Body of pancreas (tissue), 4 donors: ENCODE measurements around the gene CORO1C. TPM values are rescaled to one million over a fixed set of nuclear protein-coding genes. Genes with fewer than 3 reads are reported as not detected.

ENCODE experiments used
- ATAC-seq: fragments of 150-250 bp; one replicate; pipeline ENCODE4 v1.9.1; 2016
- DNase-seq, 4 donors: peaks; one replicate each; pipeline ENCODE4 v3.0.0-alpha.2; 2019
- H3K27ac ChIP-seq, 4 donors: fragments of 200-600 bp; sonication (generic); 1 replicate in 3 of 4; 2 replicates in 1 of 4; pipeline versions ENCODE4 v1.5.1 to v1.6.1; 2016 to 2019; ENCODE audit warnings: mild to moderate bottlenecking in 1 of 4, mixed read lengths in 1 of 4, moderate library complexity in 1 of 4
- H3K27me3 ChIP-seq, 2 donors: fragments of 200-600 bp; sonication (generic); one replicate each; pipeline ENCODE4 v1.6.0; 2016; ENCODE audit warnings: mild to moderate bottlenecking in 1 of 2
- H3K36me3 ChIP-seq, 2 donors: fragments of 200-600 bp; sonication (generic); replicated peaks in 1 of 2; 2 replicates each; pipeline ENCODE4 v1.5.1; 2016; ENCODE audit warnings: low read depth in 2 of 2; ENCODE audit not compliant: insufficient read depth in 1 of 2
- H3K4me1 ChIP-seq: fragments of 200-600 bp; sonication (generic); one replicate; pipeline ENCODE4 v1.6.0; 2016
- H3K4me3 ChIP-seq, 2 donors: fragments of 200-600 bp; sonication (generic); 1 replicate in 1 of 2; 2 replicates in 1 of 2; pipeline ENCODE4 v1.5.1; 2016 to 2019
- H3K9me3 ChIP-seq, 3 donors: fragments of 200-600 bp; sonication (generic); 1 replicate in 2 of 3; 2 replicates in 1 of 3; pipeline ENCODE4 v1.5.1; 2016
- CTCF ChIP-seq, 7 experiments: fragments of 450-650 bp in 4 of 7; fragments of 200-600 bp in 3 of 7; sonication (generic) in 3 of 7; IDR thresholded peaks; one replicate each; pipeline ENCODE4 v1.5.1; 2016 to 2019; ENCODE audit warnings: antibody characterized with exemption in 7 of 7
- POLR2A ChIP-seq, 3 donors: fragments of 450-650 bp; IDR thresholded peaks; one replicate each; pipeline ENCODE4 v1.6.1; 2016; ENCODE audit warnings: antibody characterized with exemption in 3 of 3, mild to moderate bottlenecking in 2 of 3
- WGBS, 2 donors: methylation state at CpG; one replicate each; pipeline ENCODE4 v1.1.5; 2017; 5-methylcytosine and 5-hydroxymethylcytosine counted together
- intact Hi-C: fragments of 100-400 bp; cut with DNase I; formaldehyde crosslinking; loops from one replicate; pipeline ENCODE4 v1.15.1; 2023
- total RNA-seq, 2 donors: library from RNA; depleted of rRNA; stranded (reverse); fragments of >200 nt; gene quantifications; one replicate each; pipeline ENCODE4 v1.1.0, GENCODE V29; 2016

The CORO1C gene
- total RNA-seq, 2 donors from 2014 or later, result 26.7 to 27.4 TPM

- intact Hi-C loops, result no loop called here
- H3K36me3 ChIP-seq, result no peaks in the 10 kb centered on the region
- no peaks in the 10 kb centered on the region for H3K9me3 ChIP-seq
- H3K4me1 ChIP-seq, result peaks cover 16% of the 10 kb centered on the region
- no peaks in the 10 kb centered on the region for H3K27me3 ChIP-seq
- DNase-seq, result no peak
- TF ChIP-seq POLR2A (IDR thresholded peaks at IDR 0.05), result no peak
- no peak for TF ChIP-seq CTCF (IDR thresholded peaks at IDR 0.05)
- WGBS, 2 donors, result 56 to 78% methylated on average over 1 of the region's 1 CpG
- H3K27ac ChIP-seq, result peak overlapping the region in 2 of 4 donors; percentile 32 to 59
- H3K4me3 ChIP-seq, result no peak overlapping the region
- ATAC-seq, result no peak
These were observed 8.9 kb downstream of the CORO1C start for GRCh38 chr12:108722463-108722862.

- no peak for ATAC-seq
- no peak for DNase-seq
- no peaks in the 10 kb centered on the region for H3K36me3 ChIP-seq
- H3K27ac ChIP-seq, result peak overlapping the region in 2 of 4 donors; percentile 32 to 59
- 61 to 87% methylated on average over 2 of the region's 2 CpGs for WGBS, 2 donors
- intact Hi-C loops, result no loop called here
- H3K4me3 ChIP-seq, result no peak overlapping the region
- peaks cover 16% of the 10 kb centered on the region for H3K4me1 ChIP-seq
- H3K27me3 ChIP-seq, result no peaks in the 10 kb centered on the region
- no peak for TF ChIP-seq CTCF (IDR thresholded peaks at IDR 0.05)
- TF ChIP-seq POLR2A (IDR thresholded peaks at IDR 0.05), result no peak
- H3K9me3 ChIP-seq, result no peaks in the 10 kb centered on the region
These were observed 9.5 kb downstream of the CORO1C start for GRCh38 chr12:108721824-108722223.

DNA sequence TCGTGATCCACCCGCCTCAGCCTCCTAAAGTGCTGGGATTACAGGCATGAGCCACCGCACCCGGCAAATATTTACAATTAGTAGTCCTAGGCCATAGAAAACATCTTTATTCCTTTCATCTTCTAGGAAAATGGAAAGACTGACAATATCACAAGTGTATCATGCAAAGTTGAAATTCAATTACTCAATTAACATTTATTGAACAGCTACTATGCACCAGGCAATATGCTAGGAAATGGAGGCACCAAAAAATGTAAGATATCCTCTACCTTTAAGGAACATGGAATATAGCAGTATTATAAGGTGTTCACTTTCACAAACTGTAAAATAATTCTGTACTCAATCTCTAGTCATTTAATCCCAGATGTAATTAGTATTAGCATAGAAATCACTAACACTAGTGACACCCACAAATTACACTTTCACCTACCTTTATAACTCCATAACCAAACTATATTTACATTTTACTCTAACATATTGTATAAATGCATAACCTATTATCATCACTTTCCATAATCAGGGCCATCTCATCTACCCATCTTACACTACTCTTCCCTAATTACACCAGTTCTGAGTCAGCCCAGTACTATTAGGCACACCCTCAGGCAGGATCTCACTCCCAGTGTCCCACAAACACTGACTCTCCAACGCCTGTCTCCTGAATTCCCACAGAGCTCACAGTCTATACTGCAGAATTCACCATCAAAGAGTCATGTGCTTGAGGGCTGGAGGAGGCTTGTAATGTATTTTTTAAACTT lies 10.4 kb downstream of the CORO1C start:
- WGBS, 2 donors, result 84 to 90% methylated on average over 5 of the region's 5 CpGs
- DNase-seq (no peak), ATAC-seq (no peak)
- no peaks in the 10 kb centered on the region for H3K27me3 ChIP-seq
- H3K4me3 ChIP-seq, result no peak overlapping the region
- peaks cover 16% of the 10 kb centered on the region for H3K4me1 ChIP-seq
- intact Hi-C loops, result no loop called here
- TF ChIP-seq POLR2A (IDR thresholded peaks at IDR 0.05), result no peak
- TF ChIP-seq CTCF (IDR thresholded peaks at IDR 0.05), result no peak
- H3K27ac ChIP-seq, result no peak overlapping the region
- no peaks in the 10 kb centered on the region for H3K36me3 ChIP-seq
- H3K9me3 ChIP-seq, result no peaks in the 10 kb centered on the region

DNA sequence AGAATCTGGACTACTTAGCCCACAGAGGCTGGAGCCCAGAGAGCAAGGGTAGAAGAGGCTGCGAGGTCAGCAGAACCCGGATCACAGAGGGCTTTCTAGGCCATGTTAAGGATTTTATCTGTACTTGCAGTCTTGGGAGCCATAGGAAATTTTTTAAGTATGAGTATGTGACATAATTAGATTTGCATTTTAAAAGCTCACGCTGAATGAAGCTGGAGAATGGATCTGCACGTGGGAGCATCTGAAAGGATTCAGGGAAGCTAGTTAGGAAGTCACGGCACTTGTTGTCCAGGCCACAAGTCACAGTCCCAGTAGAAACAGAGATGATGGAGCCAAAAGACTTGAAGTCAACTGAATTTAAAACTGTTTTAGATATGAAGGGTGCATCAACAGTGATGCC lies 14.1 kb downstream of the CORO1C start:
- H3K9me3 ChIP-seq, result no peaks in the 10 kb centered on the region
- H3K36me3 ChIP-seq, result no peaks in the 10 kb centered on the region
- intact Hi-C loops, result no loop called here
- peaks cover 25% of the 10 kb centered on the region for H3K4me1 ChIP-seq
- no peak for DNase-seq
- TF ChIP-seq POLR2A (IDR thresholded peaks at IDR 0.05) (no peak), CTCF (IDR thresholded peaks at IDR 0.05) (no peak)
- no peaks in the 10 kb centered on the region for H3K27me3 ChIP-seq
- 93 to 96% methylated on average over 5 of the region's 5 CpGs for WGBS, 2 donors
- no peak overlapping the region for H3K27ac ChIP-seq
- H3K4me3 ChIP-seq, result no peak overlapping the region
- no peak for ATAC-seq

DNA sequence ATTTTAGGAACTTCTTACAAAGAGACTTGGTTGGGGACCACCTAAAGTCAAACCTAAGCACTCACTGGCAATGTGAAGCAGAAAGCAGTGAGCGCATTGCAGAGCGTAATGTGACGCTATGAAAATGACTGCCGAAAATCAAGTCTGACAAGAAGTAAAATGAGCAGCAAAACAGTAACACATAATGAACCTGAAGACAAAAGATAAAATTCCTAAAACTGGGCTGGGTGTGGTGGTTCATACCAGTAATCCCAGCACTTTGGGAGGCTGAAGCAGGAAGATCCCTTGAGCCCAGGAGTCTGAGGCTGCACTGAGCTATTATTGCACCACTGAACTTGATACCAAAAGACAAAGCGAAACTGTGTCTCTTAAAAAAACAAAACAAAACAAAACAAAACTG lies 16.5 kb downstream of the CORO1C start:
- H3K27me3 ChIP-seq, result no peaks in the 10 kb centered on the region
- 94 to 95% methylated on average over 5 of the region's 5 CpGs for WGBS, 2 donors
- H3K9me3 ChIP-seq, result no peaks in the 10 kb centered on the region
- H3K36me3 ChIP-seq, result no peaks in the 10 kb centered on the region
- no peak overlapping the region for H3K4me3 ChIP-seq
- intact Hi-C loops, result no loop called here
- TF ChIP-seq CTCF (IDR thresholded peaks at IDR 0.05), result no peak
- TF ChIP-seq POLR2A (IDR thresholded peaks at IDR 0.05), result no peak
- ATAC-seq, result no peak
- no peak overlapping the region for H3K27ac ChIP-seq
- H3K4me1 ChIP-seq, result peaks cover 17% of the 10 kb centered on the region
- no peak for DNase-seq
